Fibroblast of skin of left quadriceps (primary cell): ENCODE measurements around the gene SAP30BP.
A peak's percentile ranks its signal among the peaks of the same experiment; 100 is the strongest.

Experiments used
- DNase-seq, 2 experiments: peaks; one replicate each; pipeline ENCODE4 v3.0.0-alpha.2; 2013; ENCODE audit warnings: low read depth in 2 of 2

Gene SAP30BP

DNA sequence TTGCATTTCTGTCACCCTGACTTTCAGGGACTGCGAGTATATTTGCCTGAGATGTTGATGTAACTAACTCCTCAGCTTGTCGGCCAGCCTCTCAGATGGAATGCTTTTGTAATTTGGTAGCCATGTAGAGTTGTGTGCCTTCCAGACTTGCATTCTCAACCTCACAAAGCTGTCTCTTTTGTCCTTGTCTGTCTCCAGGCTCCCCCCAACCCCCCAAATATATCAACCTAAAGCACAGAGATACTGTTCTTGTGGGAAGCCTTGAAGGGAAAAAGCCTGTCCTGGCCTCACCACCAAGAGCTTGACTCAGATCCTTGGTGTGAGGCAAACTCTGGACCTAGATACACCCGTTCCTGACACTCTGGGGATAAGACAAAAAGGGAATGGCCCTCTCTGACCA is 18.4 kb downstream of the SAP30BP start:
- no peak for DNase-seq

DNA sequence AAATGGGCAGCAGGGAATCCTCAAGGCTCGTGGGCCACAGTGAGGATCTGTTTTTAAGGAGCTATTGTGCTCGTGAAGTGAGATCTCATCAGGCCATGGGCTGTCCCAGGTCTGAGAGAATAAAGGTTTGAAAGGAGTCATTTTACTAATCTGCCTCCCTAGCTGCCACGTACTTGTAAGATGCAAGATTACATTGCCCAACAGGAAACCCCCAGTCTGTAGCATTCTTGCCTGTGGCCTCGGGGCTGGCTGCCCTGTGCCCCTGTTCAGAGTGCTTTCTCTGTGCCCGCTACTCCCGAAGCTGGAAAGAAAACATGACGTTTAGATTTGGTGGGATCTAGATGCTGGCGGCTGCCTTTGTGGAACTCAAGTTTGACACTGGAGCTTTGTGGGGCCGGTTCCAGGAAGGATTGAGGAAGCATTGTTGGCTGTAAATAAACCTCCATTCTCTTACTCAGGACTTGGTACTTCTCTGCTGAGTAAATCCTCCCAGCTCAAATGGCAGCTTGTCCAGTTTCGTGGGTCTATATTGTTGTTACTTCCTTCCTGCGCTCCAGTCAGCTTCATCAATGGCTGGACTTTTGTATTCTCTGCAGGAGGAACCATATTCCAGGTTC is 21.2 kb downstream of the SAP30BP start:
- DNase-seq = no peak

DNA sequence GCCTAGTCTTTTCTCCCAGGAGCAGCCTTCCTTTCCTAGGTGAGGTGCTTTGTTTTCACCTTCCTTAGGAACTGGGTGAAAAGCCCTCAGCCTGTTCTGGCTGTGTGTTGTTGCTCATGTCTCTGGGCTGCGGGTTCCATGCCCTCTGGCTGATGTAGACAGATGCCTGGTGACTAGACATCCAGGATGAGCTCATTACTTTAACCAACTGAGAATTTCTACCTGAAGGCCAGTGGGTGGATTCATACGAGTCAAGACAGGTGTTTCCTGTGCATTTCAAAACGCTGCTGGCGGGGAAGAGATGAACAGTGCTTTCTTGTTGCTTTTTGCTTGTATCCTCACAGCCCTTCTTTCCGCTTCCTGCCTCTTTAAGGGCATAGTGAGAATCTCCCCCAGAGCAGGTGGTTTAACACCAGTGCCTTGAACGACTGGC is 22.3 kb downstream of the SAP30BP start:
- DNase-seq = no peak

DNA sequence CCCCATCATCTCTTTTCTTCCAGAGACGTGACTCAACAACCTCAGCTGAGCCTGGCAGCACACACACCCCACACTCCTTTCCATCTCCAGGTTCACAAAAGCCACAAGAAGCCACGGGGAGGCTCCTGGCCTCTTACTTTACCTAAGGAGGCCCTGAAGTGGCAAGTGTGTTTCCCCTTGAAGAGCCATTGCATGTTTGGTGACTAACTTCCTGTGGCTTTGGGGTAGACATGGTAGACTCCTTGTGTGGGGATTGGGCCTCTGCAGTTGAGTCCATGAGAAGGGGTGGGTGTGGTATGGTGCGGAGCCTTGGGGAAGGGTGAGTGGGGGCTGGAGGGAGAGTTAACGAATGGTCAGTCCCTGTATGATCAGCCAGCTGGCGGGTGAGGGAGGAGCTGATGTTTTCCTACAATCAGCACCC is 24.2 kb downstream of the SAP30BP start:
- DNase-seq = no peak

DNA sequence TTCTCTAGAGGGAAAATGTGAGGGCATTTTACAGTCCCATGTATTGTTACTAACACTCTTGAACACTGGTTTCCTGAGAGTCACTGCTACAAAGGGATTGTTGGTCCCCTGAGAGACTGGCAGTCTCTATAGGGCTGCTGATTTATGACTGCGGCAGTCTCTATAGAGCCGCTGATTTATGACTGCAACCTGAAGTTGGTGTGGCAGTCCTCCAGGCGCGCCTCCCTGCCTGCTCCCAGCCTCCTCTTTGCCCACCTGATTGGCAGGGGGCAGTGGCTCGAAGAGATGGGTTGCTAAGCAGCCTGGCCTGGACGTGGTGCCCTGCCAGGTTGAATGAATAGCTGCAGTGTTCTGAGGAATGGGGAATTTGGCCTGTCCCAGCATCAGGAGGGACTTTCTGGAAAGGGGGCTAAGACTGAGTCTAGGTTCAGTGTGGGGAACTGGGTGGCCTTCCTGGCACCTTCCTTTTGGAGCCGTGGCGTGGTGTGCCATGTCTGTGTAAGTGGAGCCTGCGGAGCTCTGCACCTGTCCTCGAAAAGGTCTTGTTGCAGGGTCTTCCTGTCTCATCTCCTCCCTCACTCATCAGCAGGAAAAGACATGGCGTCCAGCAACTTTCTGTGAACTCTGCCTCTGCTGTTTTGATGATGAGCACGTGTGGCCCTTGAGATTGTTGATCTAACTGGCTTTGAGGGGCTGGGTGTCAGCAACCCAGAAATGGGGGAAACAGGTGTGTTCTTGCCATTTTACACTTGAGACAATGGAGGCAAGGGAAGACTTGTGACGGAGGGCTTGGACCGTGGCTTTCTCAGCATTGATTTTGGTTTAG is 24.9 kb downstream of the SAP30BP start:
- DNase-seq = no peak

DNA sequence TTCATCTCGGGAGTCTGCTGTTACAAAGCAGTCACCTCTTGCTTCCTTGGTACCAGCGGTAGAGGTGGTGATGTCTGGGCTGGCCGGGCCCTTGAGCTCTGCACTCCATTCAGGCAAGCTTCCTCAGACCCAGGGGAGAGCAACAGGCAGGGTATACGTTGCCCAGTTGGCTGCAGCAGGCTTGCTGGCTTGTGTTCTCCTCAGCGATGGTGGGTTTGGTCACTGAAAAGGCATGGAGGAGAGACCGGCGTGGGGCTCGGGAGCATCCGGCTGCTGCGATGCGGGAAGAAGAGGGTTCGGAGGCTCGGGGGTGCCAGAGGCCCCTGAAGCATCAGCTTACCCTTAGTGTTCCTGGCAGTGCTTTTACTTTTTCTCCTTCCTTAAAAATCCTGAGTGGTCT is 25.8 kb downstream of the SAP30BP start:
- no peak for DNase-seq

DNA sequence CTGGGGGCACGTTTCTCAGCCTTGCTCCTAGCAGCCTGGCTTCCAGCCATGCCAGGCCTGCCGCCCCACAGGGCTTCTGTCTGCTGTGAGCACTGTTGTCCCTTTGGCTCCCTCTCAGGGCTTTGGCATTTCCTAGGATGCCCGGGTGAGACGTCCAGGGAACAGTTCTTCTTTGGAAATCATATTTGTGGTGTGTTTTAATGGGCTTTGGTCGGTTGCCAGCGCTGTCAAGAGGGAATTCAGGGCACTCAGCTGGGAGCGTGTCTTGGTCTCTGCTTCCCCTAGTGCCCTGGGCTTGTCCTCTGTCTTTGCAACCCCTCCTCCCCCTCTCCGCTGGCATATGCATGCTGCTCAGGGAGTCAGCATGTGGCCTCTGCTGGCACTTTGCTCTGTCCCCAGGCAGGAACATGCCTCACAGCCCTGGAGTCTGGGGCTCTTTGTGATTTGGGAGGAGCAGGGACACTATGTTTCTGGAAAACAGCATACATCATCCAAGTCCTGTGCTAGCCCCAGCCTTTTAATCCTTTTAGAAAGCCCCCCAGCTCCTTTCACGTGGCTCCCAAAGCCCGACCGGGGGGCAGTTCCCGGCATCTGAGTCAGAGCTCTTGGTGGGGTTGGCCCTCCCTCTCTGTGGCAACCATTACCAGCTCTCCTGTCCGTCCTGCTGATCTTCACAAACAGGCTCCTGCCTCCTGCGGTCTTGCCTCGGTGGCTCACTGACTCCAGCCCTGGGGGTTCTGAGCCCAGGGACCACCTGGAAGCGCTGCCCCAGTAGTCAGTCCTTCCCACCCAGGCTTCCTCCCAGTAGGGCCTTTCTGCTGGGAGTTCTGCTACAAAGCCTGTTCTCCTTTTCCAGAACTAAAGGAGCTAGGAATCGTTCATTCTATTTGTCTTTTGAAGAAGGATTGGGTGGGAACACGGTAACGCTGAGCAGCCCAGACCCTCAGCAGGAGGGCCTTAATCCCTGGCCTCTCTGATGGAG is 26.7 kb downstream of the SAP30BP start:
- DNase-seq = peak; percentile 61

DNA sequence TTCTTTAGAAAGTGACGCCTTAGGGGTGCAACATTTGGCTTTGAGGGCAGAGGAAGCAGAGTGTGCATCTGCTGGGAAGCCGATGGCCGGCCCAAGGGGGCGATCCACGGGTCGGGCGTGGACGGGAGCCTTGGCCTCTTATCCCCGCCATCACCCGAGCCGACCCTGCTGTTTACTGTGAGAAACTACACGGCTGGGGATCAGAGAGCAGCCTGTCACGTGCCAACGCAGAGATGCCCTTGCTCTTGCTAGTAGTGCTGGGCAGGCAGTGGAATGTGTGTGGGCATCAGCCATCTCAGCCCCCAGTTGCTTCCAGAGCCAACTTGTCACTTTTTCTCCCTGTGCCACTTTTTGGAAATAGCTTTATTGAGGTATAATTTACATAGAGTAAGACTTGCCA is 27.4 kb downstream of the SAP30BP start:
- DNase-seq = no peak

DNA sequence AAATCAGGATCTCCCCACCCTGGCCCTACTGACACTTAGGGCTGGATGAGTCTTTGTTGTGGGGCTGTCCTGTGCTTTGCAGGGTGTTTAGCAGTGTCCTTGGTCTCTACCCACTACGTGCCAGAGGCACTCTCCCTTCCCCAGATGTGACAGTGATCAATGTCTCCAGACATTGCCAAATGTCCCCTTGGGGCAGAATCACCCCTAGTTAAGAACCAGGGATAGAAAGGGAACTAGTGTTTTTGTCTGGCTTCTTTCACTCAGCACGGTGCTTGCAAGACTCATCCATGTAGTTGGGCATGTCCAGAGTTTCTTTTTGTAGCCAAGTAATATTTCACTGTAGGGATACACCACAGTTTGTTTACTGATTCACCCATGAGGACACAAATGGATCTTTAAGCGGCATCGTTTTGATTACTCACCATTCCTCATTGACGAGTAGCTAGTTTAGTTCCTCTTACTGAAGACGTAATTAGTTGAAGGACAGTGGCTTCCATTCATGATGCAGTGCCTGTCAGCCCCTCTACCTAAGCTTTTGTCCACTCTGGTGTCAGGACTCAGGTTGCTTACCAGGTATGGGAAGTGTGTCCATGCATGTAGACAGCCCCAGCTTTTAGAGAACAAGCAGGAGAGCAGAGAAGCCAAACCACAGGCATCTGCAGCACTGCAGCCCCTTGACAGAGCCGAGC is 28.1 kb downstream of the SAP30BP start:
- DNase-seq = no peak

DNA sequence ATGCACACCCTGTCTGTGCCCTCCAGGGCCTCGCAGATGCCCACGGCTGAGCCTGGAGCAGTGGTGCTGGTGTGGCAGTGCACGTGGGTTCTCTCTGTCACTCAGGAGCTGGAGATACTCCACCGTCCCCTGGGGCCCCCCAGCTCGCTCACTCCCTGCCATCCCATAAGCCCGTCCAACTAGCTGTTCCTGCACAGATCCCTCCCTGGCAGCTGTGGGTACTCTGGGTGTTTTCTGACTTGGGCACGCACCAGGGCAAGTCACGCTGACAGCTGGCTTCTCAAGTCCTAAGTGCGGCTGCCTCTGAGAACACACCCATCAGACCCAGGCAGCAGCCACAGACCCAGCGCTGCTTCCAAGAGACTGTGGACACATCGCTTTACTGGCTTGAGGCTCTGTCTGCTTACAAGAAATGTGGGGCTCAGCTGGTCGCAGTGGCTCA is 28.7 kb downstream of the SAP30BP start:
- DNase-seq = no peak

DNA sequence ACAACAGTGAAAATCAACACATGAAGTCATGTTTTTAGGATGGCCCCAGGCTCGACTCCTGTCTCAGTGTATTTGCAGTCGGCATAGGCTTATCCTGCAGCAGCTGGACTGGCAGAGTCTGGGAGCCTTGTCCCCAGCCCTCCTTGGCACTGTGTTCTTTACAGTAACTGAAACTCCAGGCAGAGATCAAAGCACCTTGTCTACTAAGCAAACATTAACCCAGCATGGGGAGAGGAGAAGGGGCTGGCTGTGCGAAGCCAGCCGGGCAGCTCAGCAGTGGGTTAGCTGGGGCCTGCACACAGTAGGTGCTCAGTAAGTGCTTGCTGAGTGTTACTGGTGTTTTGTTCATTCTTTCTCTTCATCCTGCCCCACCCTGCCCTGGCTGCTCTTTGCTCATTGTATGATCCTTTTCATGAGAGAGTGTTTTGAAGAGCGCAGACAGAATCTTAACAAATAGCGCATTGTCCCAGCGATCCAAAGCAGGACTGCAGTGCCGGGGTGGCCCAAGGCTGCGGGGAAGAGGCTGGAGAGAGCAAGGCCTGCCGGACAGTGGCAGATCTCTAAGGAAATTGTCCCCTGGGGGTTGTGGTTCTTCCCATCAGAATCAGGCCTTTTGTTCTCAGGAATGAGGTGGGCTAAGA is 30.6 kb downstream of the SAP30BP start:
- DNase-seq = no peak

DNA sequence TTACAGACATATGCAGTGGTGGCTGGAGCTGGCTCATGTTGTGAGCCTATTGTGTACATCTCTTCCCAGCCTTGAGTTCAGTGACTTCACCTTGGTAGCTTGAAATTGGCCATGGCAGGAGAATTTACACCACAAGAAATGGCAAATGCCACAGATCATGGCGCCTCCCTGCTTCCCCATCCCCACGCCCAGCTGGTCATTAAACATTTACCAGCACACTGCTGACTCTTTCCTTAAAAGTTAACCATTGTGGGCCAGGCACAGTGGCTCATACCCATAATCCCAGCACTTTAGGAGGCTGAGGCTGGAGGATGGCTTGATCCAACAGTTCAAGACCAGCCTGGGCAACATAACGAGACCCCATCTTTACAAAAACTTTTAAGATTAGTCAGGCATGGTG is 31.5 kb downstream of the SAP30BP start:
- DNase-seq = no peak

DNA sequence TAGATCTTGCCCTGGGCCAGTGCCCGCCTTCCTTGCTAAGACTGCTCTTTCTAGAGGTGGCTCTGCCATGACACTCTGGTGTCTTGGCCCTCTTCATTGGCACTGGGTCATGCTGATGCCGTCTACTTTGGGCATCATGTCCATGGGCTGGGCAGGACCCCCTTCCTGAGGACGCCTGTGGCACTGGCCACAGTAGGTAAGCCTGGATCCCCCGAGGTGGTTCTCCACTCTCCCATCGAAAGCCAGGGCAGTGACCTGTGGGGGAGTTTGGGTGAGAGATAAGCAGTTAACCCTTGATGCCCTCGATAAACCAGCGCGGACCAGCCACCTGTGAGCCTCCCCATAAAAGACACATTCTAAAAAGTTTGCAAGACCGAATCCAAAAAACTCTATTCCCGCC is 34.1 kb downstream of the SAP30BP start:
- no peak for DNase-seq

DNA sequence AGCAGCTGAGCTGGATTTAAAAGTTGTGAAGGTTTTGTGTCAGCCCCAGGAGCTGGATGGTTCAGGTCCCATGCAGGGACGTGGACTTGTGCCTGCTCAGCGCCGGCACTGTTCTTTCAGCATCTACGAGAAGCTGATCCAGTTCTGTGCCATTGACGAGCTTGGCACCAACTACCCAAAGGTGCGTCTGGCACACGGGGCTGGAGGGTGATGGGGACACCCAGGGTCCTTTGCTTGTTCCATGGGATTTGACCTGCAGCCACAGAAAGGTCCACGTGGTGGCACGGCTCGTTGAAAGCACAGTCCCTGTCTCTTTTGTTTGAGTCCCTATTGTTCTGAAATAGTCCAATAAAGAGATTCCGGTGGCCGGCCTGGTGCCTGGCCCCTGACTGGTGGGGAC is 36.1 kb downstream of the SAP30BP start:
- DNase-seq = no peak

DNA sequence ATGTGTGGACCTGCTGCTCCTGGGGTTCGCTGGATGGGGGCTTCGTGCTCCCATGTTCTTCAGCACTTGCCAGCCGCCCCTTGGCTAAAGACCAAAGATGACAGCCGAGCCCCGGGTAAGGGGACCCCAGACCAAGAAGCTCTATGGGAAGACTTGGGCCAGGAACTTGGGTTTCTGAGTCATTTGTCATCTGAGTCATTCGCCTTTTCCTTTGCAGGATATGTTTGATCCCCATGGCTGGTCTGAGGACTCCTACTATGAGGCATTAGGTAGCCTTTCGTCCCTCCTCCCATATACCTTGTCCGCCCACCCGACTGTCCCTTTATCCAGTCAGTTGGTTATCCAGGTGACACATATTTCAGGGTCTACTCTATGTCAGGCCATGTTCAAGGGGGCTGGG is 36.5 kb downstream of the SAP30BP start:
- DNase-seq = no peak

DNA sequence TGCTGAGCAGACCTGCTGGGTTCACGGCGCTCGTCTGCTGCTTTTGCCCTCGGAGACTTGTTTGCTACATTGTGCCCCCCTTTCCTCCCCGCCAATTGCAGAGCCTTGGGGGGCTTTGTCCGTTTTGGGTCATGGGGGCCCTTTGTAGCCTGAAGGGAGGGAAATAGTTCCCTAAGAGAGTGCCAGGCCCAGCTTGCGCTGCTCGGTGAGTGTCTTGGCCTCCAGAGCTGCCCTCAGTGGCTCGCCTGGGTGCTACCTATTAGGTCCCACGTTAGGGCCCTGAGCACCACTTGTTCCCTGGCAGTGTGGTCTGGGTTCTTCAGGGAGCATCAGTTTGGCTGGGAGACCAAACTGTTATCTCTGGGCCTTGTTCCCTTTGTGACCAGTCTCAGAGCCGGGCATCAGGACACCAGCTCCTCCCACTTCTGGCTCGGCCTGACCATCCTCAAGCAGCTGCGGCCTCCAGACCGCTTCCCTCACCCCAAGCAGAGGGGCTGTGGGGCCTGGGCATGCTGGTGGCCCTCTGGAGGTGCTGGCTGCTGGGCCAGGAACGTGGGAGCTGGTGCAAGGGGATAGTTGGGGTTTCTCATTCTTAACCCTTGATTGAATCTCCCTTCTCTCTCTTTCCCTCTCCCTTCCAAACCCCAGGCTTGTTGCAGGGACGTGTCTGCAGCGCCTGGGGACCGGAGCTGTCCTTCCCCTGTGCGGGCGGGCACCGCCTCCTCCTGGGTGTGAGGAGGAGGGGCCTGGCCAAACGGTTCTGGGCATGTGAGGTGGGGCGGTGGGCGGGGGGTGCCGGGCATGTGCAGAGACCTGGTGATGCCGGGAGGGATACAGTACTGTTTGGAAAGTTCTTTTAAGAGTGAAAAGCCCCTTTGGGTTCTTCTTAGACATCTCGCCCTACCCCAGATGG is 38.1 kb downstream of the SAP30BP start:
- DNase-seq = no peak

DNA sequence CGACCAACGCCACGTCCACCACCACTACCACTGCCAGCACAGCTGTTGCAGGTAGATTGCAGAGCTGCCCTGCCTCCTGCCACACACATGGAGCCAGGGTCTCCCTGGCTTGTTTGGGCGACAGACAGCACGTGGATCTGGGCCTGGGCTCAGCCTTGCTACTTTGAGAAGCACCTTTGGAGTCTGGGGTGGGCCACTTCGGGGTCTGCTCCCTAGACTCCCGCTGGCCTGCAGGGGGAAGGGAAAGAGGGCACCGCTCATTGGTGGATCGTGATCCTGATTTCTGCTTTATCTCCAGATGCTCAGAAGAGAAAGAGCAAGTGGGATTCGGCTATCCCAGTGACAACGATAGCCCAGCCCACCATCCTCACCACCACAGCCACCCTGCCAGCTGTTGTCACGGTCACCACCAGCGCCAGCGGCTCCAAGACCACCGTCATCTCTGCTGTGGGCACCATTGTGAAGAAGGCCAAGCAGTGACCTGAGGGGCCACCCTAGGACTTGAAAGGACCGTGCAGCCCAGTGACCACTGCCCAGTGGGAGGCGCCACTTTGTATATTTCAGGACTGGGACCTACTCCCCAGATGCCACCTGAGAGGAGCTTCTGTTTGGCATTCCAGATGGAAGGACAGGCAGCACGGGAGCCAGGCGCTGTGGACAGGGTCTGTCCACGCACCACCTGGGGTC is 39.0 kb downstream of the SAP30BP start:
- no peak for DNase-seq

DNA sequence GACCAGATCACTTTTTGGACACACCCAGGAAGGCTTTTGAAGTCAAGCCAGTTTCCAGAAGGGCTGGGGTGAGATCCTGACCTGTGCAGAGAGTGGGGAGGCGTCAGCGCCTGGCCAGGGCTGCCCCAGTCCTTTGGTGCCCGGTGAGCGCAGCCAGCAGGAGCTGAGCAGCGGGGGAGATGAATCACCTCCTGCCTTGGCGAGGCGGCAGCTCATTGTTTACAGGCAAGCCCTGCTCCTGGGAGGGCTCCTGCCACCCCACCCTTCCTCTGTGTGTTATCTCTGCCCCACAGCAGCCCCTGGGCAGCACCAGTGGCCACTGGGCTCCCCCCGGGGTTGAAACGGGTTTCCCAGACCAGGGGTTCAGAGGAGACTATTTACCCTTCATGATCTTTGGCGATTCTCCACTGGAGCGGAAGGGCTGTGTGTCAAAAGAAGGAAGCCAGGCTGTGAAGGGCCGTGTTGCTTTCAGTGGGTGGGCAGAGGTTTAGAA is 40.0 kb downstream of the SAP30BP start:
- no peak for DNase-seq

DNA sequence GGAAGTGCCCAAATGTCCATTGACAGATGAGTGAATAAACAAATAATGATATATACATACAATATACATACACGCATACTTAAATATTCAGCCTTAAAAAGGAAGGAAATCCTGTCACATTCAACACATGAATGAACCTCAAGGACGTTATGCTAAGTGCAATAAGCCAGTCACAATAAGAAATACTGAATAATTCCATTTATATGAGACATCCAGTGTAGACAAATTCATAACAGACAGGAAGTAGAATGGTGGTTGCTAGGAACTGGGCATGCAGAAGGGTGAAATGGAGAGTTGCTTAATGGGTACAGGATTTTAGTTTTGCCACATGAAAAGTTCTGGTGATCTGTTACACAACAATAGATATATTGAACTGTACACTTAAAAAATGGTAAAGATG is 45.3 kb downstream of the SAP30BP start:
- DNase-seq = no peak
